ENCODE measurements around the gene VCAN. TPM values are rescaled to one million over a fixed set of nuclear protein-coding genes. Genes with fewer than 3 reads are reported as not detected.

The VCAN gene
- total and polyA plus RNA-seq, 2 experiments from 2014 or later, result 98.5 to 327 TPM

GRCh38 chr5:83518319-83519061 is 46.9 kb downstream of the VCAN start:
- in situ Hi-C loops (cut with MboI), result no loop called here
- Histone ChIP-seq H3K9ac (no peak overlapping the region), H3K36me3 (ENCODE audit: low read depth) (peaks cover 58% of the 10 kb centered on the region)

DNA sequence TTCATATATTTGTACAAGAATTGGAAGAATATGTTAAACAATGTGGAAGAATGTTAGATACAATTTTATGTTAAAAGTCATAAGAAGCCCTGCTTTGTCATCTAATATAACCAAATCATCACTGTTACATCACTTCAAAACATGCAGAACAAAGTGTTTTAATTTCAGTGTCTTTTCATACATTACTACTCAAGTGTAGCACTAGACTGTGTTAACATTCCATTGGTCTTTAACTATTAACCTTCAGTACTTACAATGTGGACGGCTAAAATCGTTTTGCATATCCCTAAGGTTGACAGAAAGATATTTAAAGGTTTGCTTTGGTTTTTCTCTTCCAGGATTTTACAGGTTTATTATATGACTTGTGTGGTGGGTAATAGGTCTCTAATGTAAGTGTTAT is 50.9 kb downstream of the VCAN start:
- no peak overlapping the region for H3K27ac ChIP-seq
- TF ChIP-seq EZH2phosphoT487 (IDR thresholded peaks at IDR 0.05; ENCODE audit: insufficient read depth, low read depth) (no peak), EZH2 (IDR thresholded peaks at IDR 0.05; ENCODE audit: insufficient read depth, poor library complexity, severe bottlenecking) (no peak)
- 97 to 100% methylated on average over 2 of the region's 2 CpGs for WGBS, 2 experiments (ENCODE audit: low coverage in 1 of 2, low lambda C conversion rate in 2 of 2, missing lambda C conversion rate in 2 of 2)
- H4K20me1 ChIP-seq (ENCODE audit: insufficient read depth), result no peaks in the 10 kb centered on the region
- peaks cover 47% of the 10 kb centered on the region for H3K36me3 ChIP-seq (ENCODE audit: low read depth)
- H3F3A ChIP-seq (ENCODE audit: insufficient read depth), result peaks cover 25% of the 10 kb centered on the region; the same call in 1 of the 2 replicates
- no peaks in the 10 kb centered on the region for H3K79me2 ChIP-seq (ENCODE audit: insufficient read depth)
- H3K27me3 ChIP-seq (replicated peaks; ENCODE audit: insufficient read depth), result no peaks in the 10 kb centered on the region
- peaks cover 9% of the 10 kb centered on the region for H3K4me1 ChIP-seq (ENCODE audit: insufficient read depth)
- no peak overlapping the region for H3K4me3 ChIP-seq
- no peak overlapping the region for H3K4me2 ChIP-seq (ENCODE audit: unreplicated experiment)
- no peaks in the 10 kb centered on the region for H3K9me2 ChIP-seq (ENCODE audit: insufficient read depth)
- no peaks in the 10 kb centered on the region for H3K9me3 ChIP-seq (ENCODE audit: low read depth)
- H3K9ac ChIP-seq, result no peak overlapping the region
- in situ Hi-C loops (cut with MboI), result no loop called here
- H2AFZ ChIP-seq, result no peak overlapping the region
- no peak for DNase-seq

More at GRCh38 chr5:83518319-83519061, 46.9 kb downstream of the VCAN start:
- Histone ChIP-seq H3K9me3 (ENCODE audit: low read depth) (no peaks in the 10 kb centered on the region), H3K4me3 (no peak overlapping the region), H3K9me2 (ENCODE audit: insufficient read depth) (no peaks in the 10 kb centered on the region), H3K79me2 (ENCODE audit: insufficient read depth) (no peaks in the 10 kb centered on the region), H3K27me3 (replicated peaks; ENCODE audit: insufficient read depth) (no peaks in the 10 kb centered on the region), H3K4me1 (ENCODE audit: insufficient read depth) (peaks cover 23% of the 10 kb centered on the region), H4K20me1 (ENCODE audit: insufficient read depth) (no peaks in the 10 kb centered on the region), H3K27ac (no peak overlapping the region), H3K4me2 (ENCODE audit: unreplicated experiment) (no peak overlapping the region), H2AFZ (no peak overlapping the region), H3F3A (ENCODE audit: insufficient read depth) (peaks cover 15% of the 10 kb centered on the region; the same call in 1 of the 2 replicates)
- TF ChIP-seq EZH2 (IDR thresholded peaks at IDR 0.05; ENCODE audit: insufficient read depth, poor library complexity, severe bottlenecking) (no peak), EZH2phosphoT487 (IDR thresholded peaks at IDR 0.05; ENCODE audit: insufficient read depth, low read depth) (no peak)
- 80 to 86% methylated on average over 3 of the region's 3 CpGs for WGBS, 2 experiments (ENCODE audit: low coverage in 1 of 2, low lambda C conversion rate in 2 of 2, missing lambda C conversion rate in 2 of 2)
- peak; percentile 23 for DNase-seq

DNA sequence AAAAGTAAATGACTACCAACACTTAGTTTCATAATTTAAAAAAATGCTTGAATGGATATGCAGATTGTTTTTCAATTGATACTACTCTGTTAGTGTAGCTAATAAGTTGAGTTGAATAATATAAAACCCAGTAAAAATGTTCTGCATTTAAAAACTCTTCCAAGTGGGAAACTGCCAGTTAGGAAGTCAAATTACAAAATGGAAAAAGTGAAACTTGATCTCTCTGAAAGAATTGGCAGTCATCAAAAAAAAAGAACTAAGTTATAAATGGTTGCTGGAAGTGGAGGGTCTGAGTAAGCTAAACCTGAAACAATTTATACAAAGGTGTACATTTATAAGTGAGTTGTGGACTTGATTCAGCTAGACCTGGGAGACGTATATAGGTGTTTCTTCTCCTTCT is 52.4 kb downstream of the VCAN start:
- no peak overlapping the region for H3K27ac ChIP-seq
- no peak overlapping the region for H3K4me3 ChIP-seq
- H3F3A ChIP-seq (ENCODE audit: insufficient read depth), result peaks cover 31% of the 10 kb centered on the region; the same call in 1 of the 2 replicates
- H4K20me1 ChIP-seq (ENCODE audit: insufficient read depth), result no peaks in the 10 kb centered on the region
- WGBS, 2 experiments (ENCODE audit: low coverage in 1 of 2, low lambda C conversion rate in 2 of 2, missing lambda C conversion rate in 2 of 2), result 83 to 90% methylated on average over 1 of the region's 1 CpG
- H3K27me3 ChIP-seq (replicated peaks; ENCODE audit: insufficient read depth), result no peaks in the 10 kb centered on the region
- no peak overlapping the region for H3K9ac ChIP-seq
- H3K9me3 ChIP-seq (ENCODE audit: low read depth), result no peaks in the 10 kb centered on the region
- no peak overlapping the region for H3K4me2 ChIP-seq (ENCODE audit: unreplicated experiment)
- H3K4me1 ChIP-seq (ENCODE audit: insufficient read depth), result no peaks in the 10 kb centered on the region
- TF ChIP-seq EZH2 (IDR thresholded peaks at IDR 0.05; ENCODE audit: insufficient read depth, poor library complexity, severe bottlenecking) (no peak), EZH2phosphoT487 (IDR thresholded peaks at IDR 0.05; ENCODE audit: insufficient read depth, low read depth) (no peak)
- in situ Hi-C loops (cut with MboI), result no loop called here
- H3K9me2 ChIP-seq (ENCODE audit: insufficient read depth), result no peaks in the 10 kb centered on the region
- peaks cover 49% of the 10 kb centered on the region for H3K36me3 ChIP-seq (ENCODE audit: low read depth)
- H2AFZ ChIP-seq, result no peak overlapping the region
- no peak for DNase-seq
- no peaks in the 10 kb centered on the region for H3K79me2 ChIP-seq (ENCODE audit: insufficient read depth)

GRCh38 chr5:83524345-83524744 is 52.8 kb downstream of the VCAN start:
- in situ Hi-C loops (cut with MboI), result no loop called here
- TF ChIP-seq EZH2phosphoT487 (IDR thresholded peaks at IDR 0.05; ENCODE audit: insufficient read depth, low read depth) (no peak), EZH2 (IDR thresholded peaks at IDR 0.05; ENCODE audit: insufficient read depth, poor library complexity, severe bottlenecking) (no peak)
- 98 to 100% methylated on average over 2 of the region's 2 CpGs for WGBS, 2 experiments (ENCODE audit: low coverage in 1 of 2, low lambda C conversion rate in 2 of 2, missing lambda C conversion rate in 2 of 2)
- Histone ChIP-seq H2AFZ (no peak overlapping the region), H3K4me3 (no peak overlapping the region), H3K4me1 (ENCODE audit: insufficient read depth) (no peaks in the 10 kb centered on the region), H3K79me2 (ENCODE audit: insufficient read depth) (no peaks in the 10 kb centered on the region), H3K9me3 (ENCODE audit: low read depth) (no peaks in the 10 kb centered on the region), H4K20me1 (ENCODE audit: insufficient read depth) (no peaks in the 10 kb centered on the region), H3K4me2 (ENCODE audit: unreplicated experiment) (no peak overlapping the region), H3K9me2 (ENCODE audit: insufficient read depth) (no peaks in the 10 kb centered on the region), H3K27me3 (replicated peaks; ENCODE audit: insufficient read depth) (no peaks in the 10 kb centered on the region), H3F3A (ENCODE audit: insufficient read depth) (peaks cover 31% of the 10 kb centered on the region; the same call in 1 of the 2 replicates), H3K9ac (no peak overlapping the region), H3K36me3 (ENCODE audit: low read depth) (peaks cover 44% of the 10 kb centered on the region), H3K27ac (no peak overlapping the region)
- no peak for DNase-seq
